NOMO-1 treated with dmso at 0.1 percent for 144 hours (cell line): ENCODE results near the gene FKBP9.
"Not testable (repeated sequence)": the region's sequence is repeated elsewhere in the genome, so short reads cannot be mapped to it uniquely, and the experiment has no call there.

Source experiments
- DNase-seq: peaks from one replicate; lab custom pipeline; 2025; ENCODE audit not compliant: unreplicated experiment; lab: John Stamatoyannopoulos, UW

The FKBP9 gene

GRCh38 chr7:33003111-33003510 lies 45.9 kb downstream of the FKBP9 start:
- DNase-seq, result not testable (repeated sequence)

GRCh38 chr7:33004104-33004616 lies 46.9 kb downstream of the FKBP9 start:
- not testable (repeated sequence) for DNase-seq

- not testable (repeated sequence) for DNase-seq
Observed at GRCh38 chr7:33005193-33005592, 48.0 kb downstream of the FKBP9 start.

- not testable (repeated sequence) for DNase-seq
Observed at GRCh38 chr7:33005690-33006089, 48.5 kb downstream of the FKBP9 start.

GRCh38 chr7:33009734-33010133 lies 52.5 kb downstream of the FKBP9 start:
- DNase-seq, result no peak

GRCh38 chr7:33012364-33012763 lies 55.1 kb downstream of the FKBP9 start:
- no peak for DNase-seq

- no peak for DNase-seq
Observed at GRCh38 chr7:33024189-33024757, 67.0 kb downstream of the FKBP9 start.

GRCh38 chr7:33035776-33036175 lies 78.5 kb downstream of the FKBP9 start:
- DNase-seq, result no peak

- no peak for DNase-seq
Observed at GRCh38 chr7:33038639-33039038, 81.4 kb downstream of the FKBP9 start.

- peak; percentile 32 for DNase-seq
Observed at GRCh38 chr7:33039257-33039902, 82.1 kb downstream of the FKBP9 start.

- DNase-seq, result no peak
Observed at GRCh38 chr7:33039903-33040292, 82.7 kb downstream of the FKBP9 start.

- DNase-seq, result no peak
Observed at GRCh38 chr7:33040803-33041516, 83.7 kb downstream of the FKBP9 start.

GRCh38 chr7:33041631-33042428 lies 84.6 kb downstream of the FKBP9 start:
- DNase-seq, result no peak

- no peak for DNase-seq
Observed at GRCh38 chr7:33043501-33044400, 86.5 kb downstream of the FKBP9 start.

- no peak for DNase-seq
Observed at GRCh38 chr7:33044401-33044718, 87.1 kb downstream of the FKBP9 start.

- DNase-seq, result no peak
Observed at GRCh38 chr7:33044986-33045385, 87.7 kb downstream of the FKBP9 start.

GRCh38 chr7:33048257-33048656 lies 91.0 kb downstream of the FKBP9 start:
- DNase-seq, result no peak

- DNase-seq, result no peak
Observed at GRCh38 chr7:33048704-33049103, 91.5 kb downstream of the FKBP9 start.

- peak; percentile 71 for DNase-seq
Observed at GRCh38 chr7:33050535-33051318, 93.5 kb downstream of the FKBP9 start.

GRCh38 chr7:33053721-33054120 lies 96.5 kb downstream of the FKBP9 start:
- DNase-seq, result no peak
